HG02623 (cell line): ENCODE results near the gene WIPF2.
"Not testable (repeated sequence)": the region's sequence is repeated elsewhere in the genome, so short reads cannot be mapped to it uniquely, and the experiment has no call there.

ENCODE experiments used
- ATAC-seq: cut with Tn5 transposase; IDR thresholded peaks from one replicate; pipeline ENCODE4 v1.9.1; 2021; ENCODE audit warnings: moderate library complexity; ENCODE audit not compliant: unreplicated experiment

The WIPF2 gene

DNA sequence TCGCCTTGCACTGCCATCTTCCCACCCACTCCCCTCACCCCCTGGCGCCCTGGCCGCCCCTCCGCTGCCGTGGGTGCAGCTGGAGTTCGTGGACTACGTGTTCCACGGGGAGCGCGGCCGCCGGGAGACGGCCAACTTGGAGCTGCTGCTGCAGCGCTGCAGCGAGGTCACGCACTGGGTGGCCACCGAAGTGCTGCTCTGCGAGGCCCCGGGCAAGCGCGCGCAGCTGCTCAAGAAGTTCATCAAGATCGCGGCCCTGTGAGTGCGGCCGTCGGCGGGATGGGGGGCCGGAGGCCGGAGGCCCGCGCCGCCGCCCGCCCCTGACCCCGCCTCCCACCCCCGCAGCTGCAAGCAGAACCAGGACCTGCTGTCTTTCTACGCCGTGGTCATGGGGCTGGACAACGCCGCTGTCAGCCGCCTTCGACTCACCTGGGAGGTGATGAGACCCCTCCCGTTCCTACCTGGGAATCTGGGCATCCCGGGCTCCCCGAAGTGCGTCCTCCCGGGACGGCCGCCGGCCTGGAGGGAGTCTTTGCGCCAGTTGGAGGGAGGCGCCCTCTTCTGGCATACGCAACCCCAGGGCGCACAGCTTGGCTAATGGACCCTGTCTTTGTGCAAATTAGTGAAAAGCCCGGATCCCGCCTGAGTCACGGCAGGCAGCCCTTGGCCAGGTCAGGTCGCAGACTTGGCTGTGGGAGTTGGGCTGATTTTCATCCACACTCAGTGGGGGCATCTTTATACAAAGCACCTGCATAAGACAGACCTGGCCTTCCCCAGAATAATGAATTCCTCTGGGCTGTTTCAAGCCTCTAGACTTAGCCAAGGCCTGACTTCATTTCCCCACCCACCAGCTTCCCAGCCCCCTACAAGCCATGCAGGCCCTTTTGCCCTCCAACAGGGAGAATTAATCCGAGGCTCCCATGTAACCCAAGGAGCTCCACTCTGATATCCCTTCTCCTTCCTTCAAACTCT is 27.6 kb upstream of the WIPF2 start:
- no peak for ATAC-seq

DNA sequence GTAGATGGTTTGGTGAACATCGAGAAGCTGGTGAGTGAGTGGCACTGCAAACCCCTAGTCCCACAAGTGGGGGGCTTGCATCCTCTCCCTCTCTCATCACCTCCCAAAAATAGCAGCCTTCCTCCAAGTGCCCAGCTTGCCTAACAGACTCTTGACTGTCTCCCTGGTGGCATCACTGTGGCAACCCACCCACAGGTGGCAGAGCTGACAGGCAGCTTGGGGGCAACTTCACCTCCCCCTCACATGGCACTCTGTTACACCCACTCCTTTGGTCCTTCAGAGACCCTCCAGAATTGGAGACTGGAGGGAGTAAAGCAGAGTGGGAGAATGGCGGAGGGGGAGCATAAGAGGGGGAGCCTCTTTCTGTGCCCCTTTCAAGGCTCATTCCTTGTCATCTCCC is 26.1 kb upstream of the WIPF2 start:
- ATAC-seq = no peak

DNA sequence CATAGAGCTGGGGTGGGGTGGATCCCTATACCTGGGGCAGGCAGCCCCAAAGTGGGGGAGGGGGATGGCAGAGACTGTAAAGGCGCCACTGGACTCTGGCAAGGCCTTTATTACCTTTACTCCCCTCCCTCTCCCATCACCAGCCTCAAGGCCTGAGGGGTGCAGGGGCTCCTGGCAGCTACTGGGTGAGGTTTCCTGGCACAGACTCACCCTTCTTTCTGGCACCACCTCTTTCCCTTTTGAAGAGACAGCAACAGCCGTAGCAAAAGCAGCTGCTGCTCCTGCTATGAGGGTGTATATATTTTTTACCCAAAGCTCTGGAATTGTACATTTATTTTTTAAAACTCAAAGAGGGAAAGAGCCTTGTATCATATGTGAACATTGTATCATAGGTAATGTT is 24.3 kb upstream of the WIPF2 start:
- ATAC-seq = no peak

DNA sequence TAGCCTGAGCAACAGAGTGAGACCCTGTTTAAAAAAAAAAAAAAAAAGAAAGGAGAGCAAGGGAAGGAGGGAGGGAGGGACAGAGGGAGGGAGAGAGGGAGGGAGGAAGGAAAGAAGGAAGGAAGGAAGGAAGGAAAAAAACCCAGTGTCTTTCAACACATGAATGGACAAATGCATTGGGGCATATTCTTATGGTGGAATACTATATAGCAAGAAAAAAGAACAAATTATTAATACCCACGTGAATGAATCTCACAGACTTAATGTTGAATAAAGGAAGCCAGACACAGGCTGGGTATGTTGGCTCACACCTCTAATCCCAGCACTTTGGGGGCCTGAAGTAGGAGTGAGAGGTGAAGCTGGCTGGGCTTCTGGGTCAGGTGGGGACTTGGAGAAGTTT is 21.6 kb upstream of the WIPF2 start:
- no peak for ATAC-seq

DNA sequence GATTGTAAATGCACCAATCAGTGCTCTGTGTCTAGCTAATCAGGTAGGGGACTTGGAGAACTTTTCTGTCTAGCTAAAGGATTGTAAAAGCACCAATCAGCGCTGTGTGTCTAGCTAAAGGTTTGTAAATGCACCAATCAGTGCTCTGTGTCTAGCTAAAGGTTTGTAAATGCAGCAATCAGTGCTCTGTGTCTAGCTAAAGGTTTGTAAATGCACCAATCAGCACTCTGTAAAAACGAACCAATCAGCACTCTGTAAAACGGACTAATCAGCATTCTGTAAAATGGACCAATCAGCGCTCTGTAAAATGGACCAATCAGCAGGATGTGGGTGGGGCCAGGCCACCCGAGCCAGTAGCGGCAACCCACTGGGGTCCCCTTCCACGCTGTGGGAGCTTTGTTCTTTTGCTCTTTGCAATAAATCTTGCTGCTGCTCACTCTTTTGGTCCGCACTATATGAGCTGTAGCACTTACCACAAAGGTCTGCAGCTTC is 21.1 kb upstream of the WIPF2 start:
- not testable (repeated sequence) for ATAC-seq

DNA sequence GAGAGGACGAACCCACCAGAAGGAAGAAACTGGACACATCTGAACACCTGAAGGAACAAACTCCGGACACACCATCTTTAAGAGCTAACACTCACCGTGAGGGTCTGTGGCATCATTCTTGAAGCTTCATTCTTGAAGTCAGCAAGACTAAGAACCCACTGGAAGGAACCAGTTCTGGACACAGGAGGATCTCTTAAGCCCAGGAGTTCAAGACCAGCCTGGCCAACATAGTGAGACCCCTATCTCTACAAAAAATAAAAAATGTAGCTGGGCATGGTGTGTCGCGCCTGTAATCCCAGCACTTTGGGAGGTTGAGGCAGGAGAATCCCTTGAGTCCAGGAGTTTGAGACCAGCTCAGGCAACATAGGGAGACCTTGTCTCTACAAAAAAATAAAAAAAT is 20.5 kb upstream of the WIPF2 start:
- ATAC-seq = no peak

- ATAC-seq = no peak
Measured at GRCh38 chr17:40203131-40203530, 16.0 kb upstream of the WIPF2 start.

DNA sequence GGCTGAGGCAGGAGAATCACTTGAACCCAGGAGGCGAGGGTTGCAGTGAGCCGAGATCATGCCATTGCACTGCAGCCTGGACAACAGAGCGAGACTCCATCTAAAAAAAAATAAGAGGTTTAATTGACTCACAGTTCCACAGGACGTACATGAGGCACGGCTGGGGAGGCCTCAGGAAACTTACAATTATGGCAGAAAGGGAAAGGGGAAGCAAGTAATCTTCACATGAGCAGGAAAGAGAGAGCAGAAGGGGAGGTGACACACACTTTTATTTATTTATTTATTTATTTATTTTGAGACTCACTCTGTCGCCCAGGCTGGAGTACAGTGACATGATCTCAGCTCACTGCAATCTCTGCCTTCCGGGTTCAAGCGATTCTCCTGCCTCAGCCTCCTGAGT is 12.9 kb upstream of the WIPF2 start:
- ATAC-seq = not testable (repeated sequence)

- no peak for ATAC-seq
Measured at GRCh38 chr17:40209404-40210093, 9.6 kb upstream of the WIPF2 start.

DNA sequence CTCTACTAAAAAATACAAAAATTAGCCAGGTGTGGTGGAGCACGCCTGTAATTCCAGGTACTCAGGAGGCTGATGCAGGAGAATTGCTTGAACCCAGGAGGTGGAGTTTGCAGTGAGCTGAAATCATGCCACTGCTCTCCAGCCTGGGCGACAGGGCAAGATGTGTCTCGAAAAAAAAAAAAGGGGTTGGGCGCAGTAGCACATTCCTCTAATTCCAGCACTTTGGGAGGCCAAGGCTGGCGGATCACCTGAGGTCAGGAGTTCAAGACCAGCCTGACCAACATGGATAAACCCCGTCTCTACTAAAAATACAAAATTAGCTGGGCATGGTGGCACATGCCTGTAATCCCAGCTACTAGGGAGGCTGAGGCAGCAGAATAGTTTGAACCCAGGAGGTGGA is 5.2 kb upstream of the WIPF2 start:
- ATAC-seq = not testable (repeated sequence)

DNA sequence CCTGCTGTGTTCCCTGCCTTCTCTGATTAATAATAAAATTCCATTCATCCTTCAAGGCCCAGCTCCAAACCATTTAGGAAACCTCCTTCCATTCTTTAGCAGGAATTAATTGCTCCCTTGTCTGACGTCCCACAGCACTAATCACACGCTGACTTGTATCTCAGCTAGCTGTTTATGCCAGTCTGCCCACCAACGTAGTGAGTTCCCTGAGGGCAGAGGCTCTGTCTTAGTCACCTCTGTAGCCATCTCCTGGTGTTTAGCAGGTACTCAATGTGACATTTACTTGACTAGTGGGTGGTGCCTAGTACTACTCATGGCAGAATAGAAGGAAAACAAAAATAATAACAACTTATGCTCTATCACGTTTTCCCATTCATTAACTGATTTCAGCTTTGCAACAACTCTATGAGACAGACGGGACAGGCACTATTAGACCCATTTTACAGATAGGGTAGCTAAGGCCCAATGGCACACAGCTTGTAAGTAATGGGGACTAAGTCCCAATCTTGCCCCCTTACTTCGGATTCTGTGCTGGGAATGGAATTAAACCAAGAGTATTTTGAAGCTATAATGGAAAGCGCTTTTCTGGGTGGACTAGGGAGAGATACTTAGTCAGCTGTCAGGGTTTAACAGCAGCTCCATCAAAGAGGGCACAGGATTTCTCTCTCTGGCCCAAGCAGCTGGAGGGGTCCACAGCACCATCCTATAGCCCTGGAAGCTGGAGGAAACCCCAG is 931 bp upstream of the WIPF2 start:
- no peak for ATAC-seq

DNA sequence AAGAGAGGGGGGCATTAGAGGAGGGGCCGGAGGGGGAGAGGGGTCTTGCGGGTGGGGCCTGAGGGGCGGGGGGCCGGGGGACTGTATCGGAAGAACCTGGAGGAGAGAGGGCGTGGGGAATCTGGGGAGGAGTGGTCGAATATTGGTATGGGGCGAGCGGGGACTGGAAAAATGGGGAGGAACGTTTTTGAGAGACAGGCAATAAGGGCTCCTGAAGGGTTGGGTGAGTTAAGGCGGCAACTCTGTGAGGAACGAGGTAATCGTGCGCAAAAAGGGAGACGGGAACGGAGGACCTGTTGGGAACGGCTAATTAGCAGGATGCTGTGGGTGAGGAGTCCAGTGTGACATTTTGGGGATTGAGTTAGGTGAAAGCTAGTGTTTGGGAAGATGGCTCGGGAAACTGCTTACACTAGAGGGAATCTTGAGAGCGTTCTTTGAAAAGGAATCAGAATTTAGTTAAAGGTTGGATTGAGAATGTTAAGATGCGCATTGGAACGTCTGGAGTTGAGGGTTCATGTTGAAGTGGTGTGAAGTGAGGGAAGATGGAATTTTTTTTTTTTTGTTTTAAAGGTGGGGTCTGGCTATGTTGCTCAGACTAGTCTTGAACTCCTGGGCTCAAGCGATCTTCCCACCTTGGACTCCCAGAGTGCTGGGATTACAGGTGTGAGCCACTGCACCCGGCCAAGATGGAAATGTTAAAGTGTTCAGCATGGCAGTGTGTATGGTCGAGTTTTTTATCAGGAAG is 662 bp downstream of the WIPF2 start:
- no peak for ATAC-seq

DNA sequence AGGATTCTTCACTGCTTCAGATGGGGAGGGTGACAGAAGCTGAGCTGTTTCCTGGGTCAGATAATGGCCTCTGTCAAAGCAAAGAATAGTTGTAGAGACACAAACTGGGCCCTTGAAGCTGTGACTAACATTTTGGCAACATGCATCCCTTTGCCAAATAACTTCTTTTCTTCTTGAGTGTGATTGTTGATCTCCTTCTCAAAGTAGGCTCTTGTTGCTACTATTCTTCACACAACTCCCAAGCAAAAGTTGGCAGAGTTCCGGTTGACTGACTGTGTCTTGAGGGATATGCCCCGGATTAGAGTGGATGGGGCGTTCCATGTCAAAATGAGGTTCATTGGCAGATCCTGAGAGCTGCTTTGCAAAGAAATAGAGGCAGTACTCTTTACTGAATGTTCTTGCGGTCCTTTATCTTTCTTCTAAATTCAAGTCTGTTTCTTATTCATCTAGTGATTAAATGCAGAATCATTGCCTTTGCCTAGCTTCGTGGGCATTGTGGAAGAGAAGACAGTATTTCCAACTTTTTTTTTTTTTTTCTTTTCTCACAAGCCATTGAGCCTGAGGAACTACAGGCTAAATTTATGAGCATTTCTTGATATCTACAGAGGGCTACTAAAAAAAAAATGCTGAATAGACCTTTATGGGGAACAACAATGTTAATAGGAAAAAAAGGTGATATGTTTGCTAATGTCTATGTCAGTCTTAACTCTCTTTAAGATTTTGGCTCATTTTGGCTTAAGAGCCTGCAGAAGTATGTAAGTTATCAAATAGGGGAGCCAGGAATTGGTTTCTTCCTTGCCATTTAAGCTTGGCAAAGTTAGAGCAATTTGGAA is 5.8 kb downstream of the WIPF2 start:
- no peak for ATAC-seq

DNA sequence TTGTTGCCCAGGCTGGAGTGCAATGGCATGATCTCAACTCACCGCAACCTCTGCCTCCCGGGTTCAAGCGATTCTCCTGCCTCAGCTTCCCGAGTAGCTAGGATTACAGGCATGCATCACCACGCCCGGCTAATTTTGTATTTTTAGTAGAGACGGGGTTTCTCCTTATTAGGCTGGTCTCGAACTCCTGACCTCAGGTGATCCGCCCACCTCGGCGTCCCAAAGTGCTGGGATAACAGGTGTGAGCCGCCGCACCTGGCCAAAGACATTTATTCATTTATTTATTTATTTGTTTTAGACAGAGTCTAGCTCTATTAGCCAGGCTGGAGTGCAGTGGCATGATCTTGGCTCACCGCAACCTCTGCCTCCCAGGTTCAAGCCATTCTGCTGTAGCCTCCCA is 10.0 kb downstream of the WIPF2 start:
- not testable (repeated sequence) for ATAC-seq

- ATAC-seq = no peak
Measured at GRCh38 chr17:40230670-40231069, 11.6 kb downstream of the WIPF2 start.

DNA sequence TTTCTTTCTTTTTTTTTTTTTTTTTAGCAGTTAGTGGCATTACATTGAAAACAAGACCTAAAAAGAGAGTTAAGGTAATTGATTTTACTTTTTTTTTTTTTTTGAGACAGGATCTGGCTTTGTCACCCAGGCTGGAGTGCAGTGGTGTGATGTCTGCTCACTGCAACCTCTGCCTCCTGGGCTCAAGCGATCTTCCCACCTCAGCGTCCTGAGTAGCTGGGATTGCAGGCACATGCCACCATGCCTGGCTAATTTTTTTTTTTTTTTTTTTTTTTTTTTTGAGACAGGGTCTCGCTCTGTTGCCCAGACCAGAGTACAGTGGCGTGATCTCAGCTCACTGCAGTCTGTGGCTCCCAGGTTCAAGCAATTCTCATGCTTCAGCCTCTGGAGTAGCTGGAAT is 12.8 kb downstream of the WIPF2 start:
- not testable (repeated sequence) for ATAC-seq

- no peak for ATAC-seq
Measured at GRCh38 chr17:40241252-40241834, 22.2 kb downstream of the WIPF2 start.

DNA sequence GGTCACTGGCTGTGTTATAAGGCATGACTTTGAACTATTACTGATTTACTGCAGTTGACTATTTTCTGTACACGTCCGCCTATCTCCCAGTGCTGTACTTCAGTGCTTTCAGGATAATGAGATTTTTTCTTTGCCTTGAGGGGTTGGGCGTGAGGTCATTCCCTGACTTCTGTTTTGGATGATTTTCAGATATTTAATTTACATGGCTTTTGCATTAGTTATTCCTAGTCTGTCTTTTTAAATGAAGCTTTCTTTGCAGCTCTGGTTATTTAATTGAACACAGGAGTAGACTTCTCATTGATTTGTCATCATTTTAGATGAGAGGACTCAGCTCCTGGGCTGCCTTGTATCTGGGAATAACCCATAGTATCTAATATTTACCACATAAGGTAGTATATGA is 23.7 kb downstream of the WIPF2 start:
- no peak for ATAC-seq

GRCh38 chr17:40243761-40244160 is 24.7 kb downstream of the WIPF2 start:
- ATAC-seq = no peak
